Cerebellar nuclear complex (tissue), 1 donor: ENCODE data around the gene AEBP1.

Experiments used
- DNase-seq, 2 experiments: peaks; one replicate each; lab custom pipeline; 2025; lab: John Stamatoyannopoulos, UW

Gene AEBP1

DNA sequence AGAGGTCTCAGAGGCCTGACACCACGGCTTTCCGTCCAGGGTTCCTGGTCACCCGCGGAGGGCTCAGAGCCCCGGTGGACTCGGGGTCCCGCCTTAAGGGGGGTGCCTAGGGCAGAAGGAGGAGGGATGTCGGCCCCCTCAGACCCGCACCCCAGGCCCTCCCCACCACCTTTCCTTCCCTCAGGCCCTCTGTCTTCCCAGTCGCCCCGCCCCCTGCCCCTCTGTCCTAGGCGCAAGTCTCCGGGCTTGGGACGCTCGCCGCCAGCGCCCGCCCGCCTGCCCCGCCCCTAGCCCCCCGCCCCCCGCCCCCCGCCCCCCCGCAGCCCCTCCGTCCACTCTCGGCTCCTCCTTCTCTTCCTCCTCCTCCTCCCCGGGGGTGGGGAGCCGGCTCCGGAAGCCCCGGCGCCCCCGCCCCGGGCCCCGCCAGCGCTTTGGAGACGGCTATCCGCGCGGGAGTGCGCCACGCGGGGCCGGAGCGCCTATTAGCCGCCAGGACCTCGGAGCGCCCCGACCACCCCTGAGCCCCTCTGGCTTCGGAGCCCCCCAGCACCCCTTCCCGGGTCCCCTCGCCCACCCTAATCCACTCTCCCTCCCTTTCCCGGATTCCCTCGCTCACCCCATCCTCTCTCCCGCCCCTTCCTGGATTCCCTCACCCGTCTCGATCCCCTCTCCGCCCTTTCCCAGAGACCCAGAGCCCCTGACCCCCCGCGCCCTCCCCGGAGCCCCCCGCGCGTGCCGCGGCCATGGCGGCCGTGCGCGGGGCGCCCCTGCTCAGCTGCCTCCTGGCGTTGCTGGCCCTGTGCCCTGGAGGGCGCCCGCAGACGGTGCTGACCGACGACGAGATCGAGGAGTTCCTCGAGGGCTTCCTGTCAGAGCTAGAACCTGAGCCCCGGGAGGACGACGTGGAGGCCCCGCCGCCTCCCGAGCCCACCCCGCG, at the start of gene AEBP1:
Gene AEBP1, plus strand, starts transcription at position 423 of the 937 bp plus-strand sequence. Its CDS starts 321 bp downstream, at position 744.
- DNase-seq = no peak

DNA sequence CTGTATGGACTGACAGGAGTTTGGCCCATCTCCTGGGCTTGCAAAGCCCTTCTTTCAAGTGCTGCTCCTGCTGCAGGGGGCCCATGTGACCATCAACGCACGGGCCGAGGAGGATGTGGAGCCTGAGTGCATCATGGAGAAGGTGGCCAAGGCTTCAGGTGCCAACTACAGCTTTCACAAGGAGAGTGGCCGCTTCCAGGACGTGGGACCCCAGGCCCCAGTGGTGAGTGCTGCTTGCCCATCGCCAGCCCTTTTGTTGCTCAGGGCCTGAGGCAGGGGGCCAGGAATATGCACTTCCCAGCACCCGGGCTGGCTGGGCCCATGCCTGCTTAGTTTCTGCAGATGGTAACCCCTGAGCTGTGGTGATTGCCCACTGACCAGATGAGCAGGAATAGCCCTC, 47.5 kb upstream of the AEBP1 start:
- DNase-seq = no peak

DNA sequence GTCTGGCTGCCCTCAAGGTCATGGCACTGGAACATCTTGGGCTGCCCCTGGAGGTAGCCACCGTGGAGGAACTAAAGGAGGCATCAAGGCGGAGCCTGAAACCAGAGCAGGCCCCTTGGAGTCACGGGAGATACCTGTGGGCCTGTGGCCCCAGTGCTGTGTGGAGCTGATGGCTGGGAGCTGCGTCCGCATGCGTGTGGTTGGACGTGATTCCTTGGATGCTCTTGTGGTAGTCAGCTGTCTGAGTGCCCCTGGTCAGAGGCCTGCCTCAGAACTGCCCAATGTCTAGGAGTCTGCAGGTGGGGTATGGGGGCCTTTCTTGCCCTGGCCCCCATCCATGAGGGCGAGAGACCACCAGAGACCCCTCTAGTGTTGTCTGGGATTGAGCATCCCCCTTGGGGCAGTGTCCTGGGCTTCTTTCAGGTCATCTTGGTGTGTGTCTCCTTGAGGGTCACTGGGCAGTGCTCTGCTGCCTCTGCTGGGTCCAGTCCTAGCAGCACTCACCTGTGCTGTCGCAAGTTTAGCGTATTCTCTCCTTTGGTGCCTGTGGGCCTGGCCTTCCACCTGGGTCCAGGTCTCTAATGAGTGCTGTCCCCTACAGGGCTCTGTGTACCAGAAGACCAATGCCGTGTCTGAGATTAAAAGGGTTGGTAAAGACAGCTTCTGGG, 46.8 kb upstream of the AEBP1 start:
- DNase-seq = no peak

DNA sequence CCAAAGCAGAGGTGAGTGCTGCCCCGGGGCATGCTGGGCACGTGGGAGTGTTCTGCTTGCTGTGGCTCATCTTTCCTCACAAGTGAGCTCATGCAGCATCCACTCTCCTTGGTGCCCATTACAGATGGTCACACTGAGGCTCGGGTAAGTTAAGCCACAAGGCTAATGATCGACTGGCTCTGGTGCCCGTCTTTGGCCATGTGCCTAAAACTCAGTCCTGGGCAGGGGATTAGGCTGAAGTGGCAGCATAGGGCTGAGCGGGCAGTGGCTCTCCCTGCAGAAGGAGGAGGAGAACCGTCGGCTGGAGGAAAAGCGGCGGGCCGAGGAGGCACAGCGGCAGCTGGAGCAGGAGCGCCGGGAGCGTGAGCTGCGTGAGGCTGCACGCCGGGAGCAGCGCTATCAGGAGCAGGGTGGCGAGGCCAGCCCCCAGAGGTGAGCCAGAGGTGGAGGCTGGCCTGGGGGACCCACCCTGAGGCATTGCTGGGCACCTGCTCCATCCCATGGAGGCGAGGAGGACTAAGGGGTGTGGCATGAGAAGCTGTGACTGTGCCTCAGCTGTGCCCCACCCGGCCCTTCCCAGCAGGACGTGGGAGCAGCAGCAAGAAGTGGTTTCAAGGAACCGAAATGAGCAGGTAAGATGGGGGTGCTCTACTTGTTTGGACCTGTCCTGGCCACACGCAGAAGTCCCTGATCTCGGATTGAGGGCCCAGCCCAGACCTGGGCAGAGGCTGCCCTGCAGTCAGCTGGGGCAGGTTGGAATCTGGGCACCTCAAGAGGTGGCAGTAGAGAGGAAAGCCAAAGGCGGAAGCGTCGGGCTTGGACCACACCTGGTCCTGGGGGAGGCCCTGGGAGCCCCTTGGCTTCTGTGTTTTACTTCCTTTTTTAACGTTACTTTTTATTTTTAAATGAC, 46.0 kb upstream of the AEBP1 start:
- DNase-seq = no peak

DNA sequence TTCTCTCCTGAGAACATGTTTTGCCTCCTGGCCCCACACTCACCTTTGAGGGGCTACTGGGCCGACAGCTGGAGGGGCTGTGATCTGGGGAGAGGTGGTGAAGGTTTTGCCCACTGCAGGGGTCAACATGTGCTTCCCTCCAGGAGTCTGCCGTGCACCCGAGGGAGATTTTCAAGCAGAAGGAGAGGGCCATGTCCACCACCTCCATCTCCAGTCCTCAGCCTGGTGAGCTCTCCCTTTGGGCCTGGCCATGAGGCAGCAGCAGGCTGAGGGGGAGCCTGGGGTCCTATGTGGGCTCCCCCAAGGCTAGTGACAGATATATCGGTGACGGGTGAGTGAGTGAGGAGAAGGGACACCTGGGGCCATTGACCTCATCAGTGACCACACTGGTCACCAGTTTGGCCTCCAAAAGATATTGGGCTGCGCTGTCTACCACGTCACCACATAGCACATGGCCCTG, 45.4 kb upstream of the AEBP1 start:
- no peak for DNase-seq

DNA sequence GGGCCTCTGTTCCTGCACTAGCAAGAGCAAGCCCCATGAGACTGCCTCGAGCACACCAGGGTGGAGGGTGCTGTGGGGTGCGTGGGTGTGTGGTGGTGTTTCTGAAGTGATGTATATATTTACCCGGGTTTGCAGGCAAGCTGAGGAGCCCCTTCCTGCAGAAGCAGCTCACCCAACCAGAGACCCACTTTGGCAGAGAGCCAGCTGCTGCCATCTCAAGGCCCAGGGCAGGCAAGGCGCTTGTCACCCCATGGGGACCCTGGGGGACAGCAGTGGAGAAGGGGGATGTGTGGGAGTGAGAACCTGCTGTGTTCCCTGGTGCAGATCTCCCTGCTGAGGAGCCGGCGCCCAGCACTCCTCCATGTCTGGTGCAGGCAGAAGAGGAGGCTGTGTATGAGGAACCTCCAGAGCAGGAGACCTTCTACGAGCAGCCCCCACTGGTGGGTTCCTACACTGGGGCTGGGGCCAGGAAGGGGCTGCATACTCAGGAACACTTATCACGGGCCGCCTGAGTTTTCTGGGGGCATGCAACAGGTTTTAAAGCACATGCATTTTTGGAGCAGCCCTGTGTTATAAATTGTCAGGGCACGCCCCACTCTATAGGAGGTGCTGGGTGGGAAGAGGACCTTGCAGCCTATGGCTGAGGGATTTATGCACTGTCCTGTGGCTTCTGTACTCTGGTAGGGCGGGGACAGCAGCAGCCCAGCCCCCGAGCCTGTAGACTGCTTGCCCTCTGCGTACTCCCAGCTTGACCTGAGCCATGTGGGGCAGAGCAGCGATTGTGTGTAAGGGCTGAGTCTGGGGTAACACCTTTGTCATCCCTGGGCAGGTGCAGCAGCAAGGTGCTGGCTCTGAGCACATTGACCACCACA, 44.7 kb upstream of the AEBP1 start:
- no peak for DNase-seq

DNA sequence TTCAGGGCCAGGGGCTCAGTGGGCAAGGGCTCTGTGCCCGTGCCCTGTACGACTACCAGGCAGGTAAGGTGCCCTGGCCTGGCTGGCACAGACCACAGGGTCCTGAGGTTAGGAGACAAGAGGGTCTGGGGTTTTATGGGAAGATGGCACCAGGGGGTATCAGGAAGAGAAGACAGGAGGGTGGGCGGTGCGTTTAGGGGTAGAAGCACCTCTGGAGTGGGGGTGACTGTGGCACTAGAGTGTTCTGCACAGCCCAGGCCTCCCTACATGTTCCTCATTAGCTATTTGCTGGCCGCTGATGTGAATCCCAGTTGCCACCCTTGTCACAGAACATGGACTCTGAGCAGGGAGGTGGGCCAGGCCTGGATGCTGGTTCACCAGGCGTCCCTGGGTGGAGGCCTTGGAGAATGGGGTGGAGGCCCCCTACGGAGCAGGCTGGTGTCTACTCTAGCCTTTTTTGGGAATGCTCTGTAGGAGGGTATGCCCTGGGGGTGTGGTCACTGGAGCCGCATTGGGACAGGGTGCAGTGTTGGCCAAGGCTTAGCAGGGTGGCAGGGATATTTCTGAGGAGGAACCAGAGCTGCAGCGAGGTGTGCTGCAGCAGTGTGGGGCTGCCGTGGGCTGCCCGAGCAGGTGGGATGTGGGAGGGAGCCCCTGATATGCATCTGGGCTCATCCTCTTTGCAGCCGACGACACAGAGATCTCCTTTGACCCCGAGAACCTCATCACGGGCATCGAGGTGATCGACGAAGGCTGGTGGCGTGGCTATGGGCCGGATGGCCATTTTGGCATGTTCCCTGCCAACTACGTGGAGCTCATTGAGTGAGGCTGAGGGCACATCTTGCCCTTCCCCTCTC, 43.8 kb upstream of the AEBP1 start:
- no peak for DNase-seq

DNA sequence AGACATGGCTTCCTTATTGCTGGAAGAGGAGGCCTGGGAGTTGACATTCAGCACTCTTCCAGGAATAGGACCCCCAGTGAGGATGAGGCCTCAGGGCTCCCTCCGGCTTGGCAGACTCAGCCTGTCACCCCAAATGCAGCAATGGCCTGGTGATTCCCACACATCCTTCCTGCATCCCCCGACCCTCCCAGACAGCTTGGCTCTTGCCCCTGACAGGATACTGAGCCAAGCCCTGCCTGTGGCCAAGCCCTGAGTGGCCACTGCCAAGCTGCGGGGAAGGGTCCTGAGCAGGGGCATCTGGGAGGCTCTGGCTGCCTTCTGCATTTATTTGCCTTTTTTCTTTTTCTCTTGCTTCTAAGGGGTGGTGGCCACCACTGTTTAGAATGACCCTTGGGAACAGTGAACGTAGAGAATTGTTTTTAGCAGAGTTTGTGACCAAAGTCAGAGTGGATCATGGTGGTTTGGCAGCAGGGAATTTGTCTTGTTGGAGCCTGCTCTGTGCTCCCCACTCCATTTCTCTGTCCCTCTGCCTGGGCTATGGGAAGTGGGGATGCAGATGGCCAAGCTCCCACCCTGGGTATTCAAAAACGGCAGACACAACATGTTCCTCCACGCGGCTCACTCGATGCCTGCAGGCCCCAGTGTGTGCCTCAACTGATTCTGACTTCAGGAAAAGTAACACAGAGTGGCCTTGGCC, 43.0 kb upstream of the AEBP1 start:
- DNase-seq = no peak

DNA sequence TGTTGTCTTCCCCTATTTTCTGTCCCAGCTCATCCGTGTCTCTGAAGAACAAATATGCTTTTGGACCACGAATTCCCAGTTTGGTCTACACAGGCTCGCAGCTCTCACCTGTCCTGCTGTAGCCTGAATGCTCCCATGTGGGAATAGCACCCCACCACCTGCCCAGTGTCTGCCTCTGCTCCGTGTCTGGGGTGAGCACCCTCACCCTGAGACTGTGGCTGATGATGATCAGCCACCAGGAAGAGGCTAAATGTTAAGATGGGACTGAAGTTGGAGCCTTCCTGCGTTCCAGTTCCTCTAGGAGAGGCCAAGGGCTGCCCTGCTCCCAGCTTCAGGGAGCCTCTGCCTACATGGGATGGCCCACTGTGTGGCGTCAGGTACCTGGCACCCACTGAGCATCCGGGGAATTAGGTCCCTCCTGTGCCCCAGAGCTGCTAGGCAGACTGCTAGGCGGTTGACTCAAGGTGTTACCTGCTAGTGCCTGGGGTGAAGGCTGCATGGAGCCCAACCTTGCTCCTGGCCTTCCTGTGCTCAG, 42.4 kb upstream of the AEBP1 start:
- DNase-seq = no peak

DNA sequence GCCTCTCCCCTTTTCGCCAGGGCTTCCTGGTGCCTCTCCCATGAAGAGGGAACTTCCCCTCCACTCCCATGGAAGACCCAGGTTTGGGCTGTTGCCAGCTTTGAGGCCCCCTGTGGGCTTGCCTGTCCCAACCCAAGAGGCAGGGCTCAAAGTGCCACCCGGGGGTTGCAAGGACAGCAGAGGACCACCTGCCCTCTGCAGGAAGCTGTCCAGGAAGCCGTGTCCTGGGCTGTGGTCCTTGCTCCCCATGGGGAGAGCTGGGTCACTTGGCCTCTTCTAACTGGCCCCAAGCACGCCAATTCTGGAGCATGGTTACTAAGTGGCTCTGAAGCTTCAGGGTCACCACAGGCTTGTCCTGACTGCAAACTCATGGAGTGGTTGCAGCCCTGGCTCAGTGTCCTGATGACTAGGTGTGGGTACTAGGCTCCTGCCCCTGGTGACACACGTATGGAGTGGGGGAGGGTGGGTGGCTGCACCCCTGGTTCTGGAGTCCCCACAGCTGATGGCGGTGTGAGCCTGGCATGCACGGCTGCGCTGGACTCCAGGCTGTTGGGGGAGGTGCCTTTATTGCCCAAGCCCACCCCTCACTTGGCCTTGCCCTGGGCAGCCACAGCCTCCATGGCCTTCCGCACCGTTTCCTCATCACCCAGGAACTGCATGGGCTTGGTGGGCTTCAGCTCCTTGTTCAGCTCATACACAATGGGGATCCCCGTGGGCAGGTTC, 41.8 kb upstream of the AEBP1 start:
- no peak for DNase-seq

DNA sequence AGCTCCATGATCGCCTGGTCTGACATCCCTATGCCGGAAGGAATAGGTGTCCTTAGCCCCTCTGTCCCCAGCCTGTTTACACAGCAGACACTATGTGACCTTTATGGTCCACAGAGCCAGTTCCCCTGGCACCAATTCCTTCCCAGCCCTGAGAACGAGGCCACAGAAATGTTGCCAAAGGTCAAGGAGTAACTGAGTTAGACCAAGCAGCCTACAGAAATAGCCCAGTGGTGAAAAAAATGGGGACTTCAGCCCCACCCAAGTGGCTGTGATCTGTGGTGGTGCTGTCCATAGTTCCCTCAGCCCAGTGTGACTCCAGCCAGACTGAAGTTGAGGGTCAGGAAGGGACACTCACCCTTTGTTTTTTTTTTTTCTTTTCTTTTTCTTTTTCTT, 41.2 kb upstream of the AEBP1 start:
- no peak for DNase-seq

DNA sequence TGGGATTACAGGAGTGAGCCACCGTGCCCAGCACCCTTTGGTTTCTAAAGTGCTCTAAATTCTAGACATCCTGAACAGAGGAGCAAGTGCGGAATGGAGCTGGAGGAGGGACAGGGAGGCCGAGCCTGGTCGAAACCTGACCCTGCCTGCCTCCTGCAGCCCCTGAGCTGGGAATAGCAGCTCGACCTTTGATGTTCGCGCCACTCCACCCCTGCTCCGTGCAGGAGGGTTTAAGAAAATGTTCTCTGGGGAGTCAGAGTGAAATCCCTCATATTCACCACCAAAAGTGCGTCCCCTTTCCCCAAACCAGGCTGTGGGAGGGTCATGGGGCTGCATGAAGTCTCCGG, 40.6 kb upstream of the AEBP1 start:
- no peak for DNase-seq

DNA sequence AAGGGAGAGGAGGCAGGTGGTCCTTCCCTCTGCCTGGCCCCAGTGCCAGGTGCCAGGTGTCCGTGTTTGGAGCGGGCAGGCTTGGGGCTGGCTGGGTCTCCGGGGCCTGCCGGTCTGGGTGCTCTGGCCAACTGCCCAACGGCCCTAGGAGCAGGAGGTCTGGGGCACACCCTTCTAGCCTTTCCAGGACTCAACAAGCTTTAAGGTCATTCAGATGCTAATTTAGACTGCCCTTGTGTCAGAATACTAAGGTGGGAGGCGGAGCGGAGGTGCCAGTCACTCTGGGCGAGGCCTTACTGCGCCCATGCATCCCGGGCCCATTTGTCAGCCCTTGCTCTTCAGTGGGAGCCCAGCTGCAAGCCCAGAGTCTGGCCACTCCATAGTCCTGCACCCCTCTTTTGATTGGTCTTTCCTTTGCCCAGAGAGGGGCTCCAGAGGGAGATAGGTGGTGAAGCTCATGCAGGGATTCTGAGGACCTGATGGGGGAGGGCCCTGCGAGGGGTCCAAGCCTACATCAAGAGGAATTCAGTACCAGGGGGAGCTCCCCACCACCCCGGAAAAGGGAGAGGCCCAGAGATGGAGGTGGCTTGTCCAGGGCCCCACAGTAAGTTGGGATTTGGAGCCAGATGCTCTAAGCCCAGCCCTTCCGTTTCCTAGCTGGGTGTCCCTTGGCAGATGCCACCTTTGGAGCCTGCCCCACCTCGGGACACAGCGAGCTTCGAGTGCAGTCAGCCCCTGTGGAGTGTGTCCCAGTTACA, 40.1 kb upstream of the AEBP1 start:
- DNase-seq = no peak

DNA sequence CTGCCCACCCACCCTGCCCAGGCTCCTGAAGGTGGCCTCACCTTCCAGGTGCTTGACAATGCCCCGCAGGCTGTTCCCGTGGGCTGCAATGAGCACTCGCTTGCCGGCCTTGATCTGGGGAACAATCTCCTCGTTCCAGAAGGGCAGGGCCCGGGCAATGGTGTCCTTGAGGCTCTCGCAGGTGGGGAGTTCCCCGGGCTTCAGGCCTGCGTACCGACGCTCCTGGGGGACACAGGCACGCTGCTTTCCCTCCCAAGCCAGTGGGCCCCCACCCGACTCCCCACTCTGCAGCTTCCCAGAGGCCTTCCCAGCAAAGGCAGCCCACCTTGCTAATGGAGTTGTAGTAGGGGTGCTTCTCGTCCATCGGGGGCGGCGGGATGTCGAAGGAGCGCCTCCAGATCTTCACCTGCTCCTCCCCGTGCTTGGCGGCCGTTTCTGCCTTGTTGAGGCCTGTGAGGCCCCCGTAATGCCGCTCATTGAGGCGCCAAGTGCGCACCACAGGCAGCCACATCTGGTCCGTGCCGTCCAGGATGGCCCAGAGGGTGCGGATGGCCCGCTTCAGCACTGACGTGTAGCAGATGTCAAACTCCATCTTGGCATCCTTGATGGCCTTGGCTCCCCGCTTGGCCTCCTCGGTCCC, 39.2 kb upstream of the AEBP1 start:
- DNase-seq = no peak

DNA sequence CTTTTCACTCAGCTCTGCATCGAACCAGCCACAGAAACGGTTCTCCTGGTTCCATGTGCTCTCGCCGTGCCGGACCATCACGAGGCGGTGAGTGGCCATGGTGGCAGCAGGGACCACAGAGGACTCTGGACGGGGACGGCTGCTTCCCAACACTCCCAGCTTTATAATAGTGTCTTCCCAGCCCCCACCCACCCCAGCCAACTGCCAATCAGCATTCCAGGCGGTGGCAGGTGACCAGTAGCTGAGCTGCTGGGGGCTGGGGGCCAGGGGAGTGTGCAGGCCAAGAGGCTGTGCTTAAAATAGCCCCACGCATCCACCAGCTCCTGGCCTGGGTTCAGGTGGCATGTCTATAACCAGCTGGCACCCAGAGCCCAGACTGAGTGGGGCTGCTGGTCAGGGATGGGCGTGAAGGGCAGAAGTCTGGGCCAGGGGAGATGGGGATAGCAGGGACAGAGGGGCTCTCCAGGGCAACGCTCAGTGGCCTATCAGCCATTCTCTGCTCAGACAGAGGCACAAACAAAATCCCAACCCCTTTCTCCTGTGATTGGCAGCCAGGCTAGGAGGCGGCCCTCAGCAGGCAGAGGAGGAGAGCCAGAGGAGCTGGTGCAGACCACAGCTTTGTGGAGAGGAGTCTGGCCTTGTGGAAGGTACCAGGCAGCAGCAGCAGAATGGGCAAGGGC, 38.6 kb upstream of the AEBP1 start, which contains the start of gene PGAM2:
Gene PGAM2, minus strand, starts transcription at position 137 of the 680 bp plus-strand sequence. Its CDS starts 38 bp downstream, at position 99.
- DNase-seq = peak; percentile 86 to 90

DNA sequence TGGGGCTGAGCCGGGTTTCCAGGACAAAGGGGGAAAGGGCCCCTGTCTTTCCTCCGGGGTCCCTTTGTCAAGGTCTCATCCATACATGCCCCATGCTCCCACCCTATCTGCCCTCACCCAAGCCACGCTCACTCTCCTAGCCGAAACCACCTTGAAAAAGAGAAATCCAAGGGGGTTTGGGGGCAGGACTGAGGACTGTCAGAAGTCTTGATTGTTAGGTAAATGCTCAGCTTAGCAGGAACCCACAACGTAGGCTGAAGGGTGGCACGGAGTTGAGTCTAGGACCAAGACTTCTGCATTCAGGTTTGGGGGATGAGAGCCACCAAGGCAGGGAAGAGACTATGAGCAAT, 38.1 kb upstream of the AEBP1 start:
- DNase-seq = no peak
